Measurements from ENCODE around the gene RNASEL.

The RNASEL gene

GRCh38 chr1:182621906-182622305, 32.9 kb upstream of the RNASEL start:
- H3K4me3 ChIP-seq (replicated peaks in 1 of 2; ENCODE audit: low read depth in 2 of 2, low read length in 2 of 2) = no peak overlapping the region
- no peak for TF ChIP-seq CTCF (IDR thresholded peaks at IDR 0.05; ENCODE audit: low read depth, low read length)
- DNase-seq (ENCODE audit: low read depth in 2 of 2) = no peak

GRCh38 chr1:182620924-182621585, 32.0 kb upstream of the RNASEL start:
- no peak for DNase-seq (ENCODE audit: low read depth in 2 of 2)
- TF ChIP-seq CTCF (IDR thresholded peaks at IDR 0.05; ENCODE audit: low read depth, low read length) = no peak
- H3K4me3 ChIP-seq (replicated peaks in 1 of 2; ENCODE audit: low read depth in 2 of 2, low read length in 2 of 2) = no peak overlapping the region

- DNase-seq (ENCODE audit: low read depth in 2 of 2) = peak; percentile 33 to 37
- TF ChIP-seq CTCF (IDR thresholded peaks at IDR 0.05; ENCODE audit: low read depth, low read length) = no peak
- no peak overlapping the region for H3K4me3 ChIP-seq (replicated peaks in 1 of 2; ENCODE audit: low read depth in 2 of 2, low read length in 2 of 2)
Measured at GRCh38 chr1:182617734-182618351, 28.8 kb upstream of the RNASEL start.

- TF ChIP-seq CTCF (IDR thresholded peaks at IDR 0.05; ENCODE audit: low read depth, low read length) = no peak
- H3K4me3 ChIP-seq (replicated peaks in 1 of 2; ENCODE audit: low read depth in 2 of 2, low read length in 2 of 2) = no peak overlapping the region
Measured at GRCh38 chr1:182617014-182617429, 28.0 kb upstream of the RNASEL start.

GRCh38 chr1:182616130-182617013, 27.3 kb upstream of the RNASEL start:
- H3K4me3 ChIP-seq (replicated peaks in 1 of 2; ENCODE audit: low read depth in 2 of 2, low read length in 2 of 2) = no peak overlapping the region
- TF ChIP-seq CTCF (IDR thresholded peaks at IDR 0.05; ENCODE audit: low read depth, low read length) = no peak
- DNase-seq (ENCODE audit: low read depth in 2 of 2) = peak in 1 of 2 donors; percentile 84

More at GRCh38 chr1:182617014-182617429, 28.0 kb upstream of the RNASEL start:
- DNase-seq (ENCODE audit: low read depth in 2 of 2) = no peak

GRCh38 chr1:182615468-182616129, 26.5 kb upstream of the RNASEL start:
- DNase-seq (ENCODE audit: low read depth in 2 of 2) = peak in 1 of 2 donors; percentile 52
- peak overlapping the region; percentile 40 to 47 for H3K4me3 ChIP-seq (replicated peaks in 1 of 2; ENCODE audit: low read depth in 2 of 2, low read length in 2 of 2)
- no peak for TF ChIP-seq CTCF (IDR thresholded peaks at IDR 0.05; ENCODE audit: low read depth, low read length)
